Brain microvascular endothelial cell (primary cell): ENCODE data around the gene SAG.

Source experiments
- DNase-seq: peaks from one replicate; pipeline ENCODE4 v3.0.0-alpha.2; 2020
- H3K27ac ChIP-seq: fragments of 250-450 bp; sonication (Bioruptor Pico); 2 replicates; pipeline ENCODE4 v1.5.1; 2020; ENCODE audit warnings: mild to moderate bottlenecking, moderate library complexity
- H3K27me3 ChIP-seq: fragments of 250-450 bp; sonication (Bioruptor Pico); replicated peaks from 2 replicates; pipeline ENCODE4 v1.5.1; 2020; ENCODE audit warnings: mild to moderate bottlenecking
- H3K36me3 ChIP-seq: fragments of 250-450 bp; sonication (Bioruptor Pico); replicated peaks from 2 replicates; pipeline ENCODE4 v1.5.1; 2020; ENCODE audit warnings: mild to moderate bottlenecking
- H3K4me3 ChIP-seq: 2 replicates; pipeline ENCODE4 v1.5.1; 2011; ENCODE audit warnings: low read depth, mild to moderate bottlenecking, control low read depth, low read length, moderate library complexity
- in situ Hi-C: cut with HindIII; loops from 2 replicates; pipeline ENCODE4 v1.10.0; 2017; ENCODE audit warnings: low sequenced_read_pairs, low pct_ligation_motif_present
- TF ChIP-seq, protein P1 (sequence below): IDR thresholded peaks from 2 replicates; pipeline ENCODE4 v1.5.1; 2011; ENCODE audit warnings: low read depth, mild to moderate bottlenecking, moderate library complexity, low read length, control low read depth, inconsistent platforms; ENCODE audit errors: missing control alignments

Gene SAG

DNA sequence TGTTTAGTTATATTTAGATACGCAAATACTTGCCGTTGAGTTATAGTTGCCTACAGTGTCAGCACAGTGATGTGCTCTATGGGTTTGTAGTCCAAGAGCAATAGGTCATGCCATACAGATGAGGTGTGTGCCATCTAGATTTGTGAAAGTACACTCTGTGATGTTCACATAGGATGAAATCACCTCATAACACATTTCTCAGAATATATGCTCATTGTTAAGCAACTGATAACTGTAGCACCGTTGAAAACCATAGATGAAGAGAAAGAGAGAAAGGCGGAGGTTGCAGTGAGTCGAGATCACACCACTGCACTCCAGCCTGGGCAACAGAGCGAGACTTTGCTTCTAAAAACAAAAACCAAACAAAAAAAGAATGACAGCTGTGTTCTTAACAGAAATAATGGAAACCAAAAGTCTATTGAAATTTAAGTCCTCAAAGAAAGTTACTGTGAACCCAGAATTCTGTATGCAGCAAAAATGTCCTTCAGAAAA is 56.2 kb downstream of the SAG start:
- no peak overlapping the region for H3K27ac ChIP-seq
- H3K4me3 ChIP-seq = no peak overlapping the region
- no peaks in the 10 kb centered on the region for H3K36me3 ChIP-seq
- TF ChIP-seq, protein P1, sequence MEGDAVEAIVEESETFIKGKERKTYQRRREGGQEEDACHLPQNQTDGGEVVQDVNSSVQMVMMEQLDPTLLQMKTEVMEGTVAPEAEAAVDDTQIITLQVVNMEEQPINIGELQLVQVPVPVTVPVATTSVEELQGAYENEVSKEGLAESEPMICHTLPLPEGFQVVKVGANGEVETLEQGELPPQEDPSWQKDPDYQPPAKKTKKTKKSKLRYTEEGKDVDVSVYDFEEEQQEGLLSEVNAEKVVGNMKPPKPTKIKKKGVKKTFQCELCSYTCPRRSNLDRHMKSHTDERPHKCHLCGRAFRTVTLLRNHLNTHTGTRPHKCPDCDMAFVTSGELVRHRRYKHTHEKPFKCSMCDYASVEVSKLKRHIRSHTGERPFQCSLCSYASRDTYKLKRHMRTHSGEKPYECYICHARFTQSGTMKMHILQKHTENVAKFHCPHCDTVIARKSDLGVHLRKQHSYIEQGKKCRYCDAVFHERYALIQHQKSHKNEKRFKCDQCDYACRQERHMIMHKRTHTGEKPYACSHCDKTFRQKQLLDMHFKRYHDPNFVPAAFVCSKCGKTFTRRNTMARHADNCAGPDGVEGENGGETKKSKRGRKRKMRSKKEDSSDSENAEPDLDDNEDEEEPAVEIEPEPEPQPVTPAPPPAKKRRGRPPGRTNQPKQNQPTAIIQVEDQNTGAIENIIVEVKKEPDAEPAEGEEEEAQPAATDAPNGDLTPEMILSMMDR = no peak
- DNase-seq = no peak
- in situ Hi-C loops = no loop called here
- no peaks in the 10 kb centered on the region for H3K27me3 ChIP-seq

GRCh38 chr2:233365861-233366520 is 58.4 kb downstream of the SAG start:
- Histone ChIP-seq H3K27me3 (no peaks in the 10 kb centered on the region), H3K36me3 (no peaks in the 10 kb centered on the region), H3K4me3 (no peak overlapping the region), H3K27ac (no peak overlapping the region)
- no peak for DNase-seq
- in situ Hi-C loops = no loop called here
- TF ChIP-seq, protein P1 = no peak

DNA sequence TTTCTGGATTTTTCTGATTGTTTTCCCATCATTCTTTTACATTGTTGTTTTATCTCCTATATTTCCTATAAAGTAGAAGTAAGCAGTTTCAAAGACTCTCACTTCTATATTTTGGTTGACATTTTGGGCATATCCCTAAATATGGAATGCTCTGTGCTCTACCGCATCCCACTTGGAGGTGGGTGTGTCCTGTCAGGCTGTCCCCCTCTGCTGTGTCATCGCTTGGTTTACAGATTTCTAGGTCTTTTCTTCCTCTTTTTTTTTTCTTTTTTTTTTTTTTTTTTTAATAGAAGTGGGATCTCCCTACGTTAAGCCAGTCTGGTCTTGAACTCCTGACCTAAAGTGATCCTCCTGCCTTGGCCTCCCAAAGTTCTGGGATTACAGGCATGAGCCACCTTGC is 60.0 kb downstream of the SAG start:
- TF ChIP-seq, protein P1 = no peak
- Histone ChIP-seq H3K4me3 (no peak overlapping the region), H3K27ac (no peak overlapping the region), H3K36me3 (no peaks in the 10 kb centered on the region), H3K27me3 (no peaks in the 10 kb centered on the region)
- DNase-seq = no peak
- in situ Hi-C loops = no loop called here

DNA sequence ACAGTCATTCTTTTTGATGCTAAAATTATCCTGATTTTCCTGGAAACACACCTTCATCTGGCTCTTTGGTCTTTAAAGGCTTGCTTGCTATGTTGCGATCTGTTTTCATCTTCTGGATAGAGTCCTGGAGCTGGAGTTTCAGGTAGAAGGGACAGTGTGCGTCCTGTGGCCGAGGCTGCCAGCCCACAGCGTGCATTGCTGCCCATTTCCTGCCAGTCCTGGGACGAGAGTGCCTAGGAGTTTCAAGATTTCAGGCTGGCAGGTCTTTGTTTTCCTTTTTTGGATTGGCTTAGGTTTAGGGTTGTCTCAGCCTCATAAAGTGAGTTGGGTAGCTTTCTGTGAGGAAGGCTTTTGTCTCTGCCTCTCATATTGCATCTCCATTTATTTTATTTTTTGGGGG is 61.1 kb downstream of the SAG start:
- in situ Hi-C loops = no loop called here
- H3K4me3 ChIP-seq = no peak overlapping the region

GRCh38 chr2:233369462-233369861 is 61.8 kb downstream of the SAG start:
- H3K27me3 ChIP-seq = no peaks in the 10 kb centered on the region
- TF ChIP-seq, protein P1 = no peak
- H3K36me3 ChIP-seq = no peaks in the 10 kb centered on the region
- no peak overlapping the region for H3K27ac ChIP-seq
- in situ Hi-C loops = no loop called here
- no peak overlapping the region for H3K4me3 ChIP-seq
- DNase-seq = no peak

More for the DNA sequence above, 61.1 kb downstream of the SAG start:
- Histone ChIP-seq H3K36me3 (no peaks in the 10 kb centered on the region), H3K27ac (no peak overlapping the region), H3K27me3 (no peaks in the 10 kb centered on the region)
- DNase-seq = no peak
- TF ChIP-seq, protein P1 = no peak
